GM12878 (cell line): Measurements from ENCODE around the gene ARHGEF25.

ENCODE experiments used
- ATF2 ChIP-seq: IDR thresholded peaks from 2 replicates; pipeline ENCODE4 v1.6.1; 2012; ENCODE audit warnings: low read length, inconsistent platforms
- CBX3 ChIP-seq: fragments of 200-600 bp; sonication (generic); IDR thresholded peaks from 2 replicates; pipeline ENCODE4 v1.6.1; 2016; ENCODE audit warnings: low read depth, borderline replicate concordance
- CBX5 ChIP-seq: sonication (generic); IDR thresholded peaks from 2 replicates; pipeline ENCODE4 v1.6.1; 2016; ENCODE audit warnings: low read depth, moderate library complexity, mild to moderate bottlenecking, inconsistent platforms
- CTCF ChIP-seq, 3 experiments: IDR thresholded peaks in 2 of 3; conservative IDR thresholded peaks in 1 of 3; 2 replicates each; pipeline ENCODE4 v1.5.1; 2011; ENCODE audit warnings: low read depth in 3 of 3, low read length in 3 of 3, mild to moderate bottlenecking in 3 of 3, control low read depth in 2 of 3, moderate library complexity in 2 of 3, inconsistent platforms in 1 of 3, mixed read lengths in 1 of 3; ENCODE audit not compliant: control insufficient read depth in 2 of 3, insufficient read depth in 1 of 3; ENCODE audit errors: extremely low read depth in 1 of 3
- KAT2A ChIP-seq: conservative IDR thresholded peaks from 2 replicates; pipeline ENCODE4 v1.6.1; 2011; ENCODE audit warnings: low read depth, low read length; ENCODE audit not compliant: control insufficient read depth
- NFIC ChIP-seq: IDR thresholded peaks from 2 replicates; pipeline ENCODE4 v1.6.1; 2012; ENCODE audit warnings: low read depth, mild to moderate bottlenecking, inconsistent platforms, low read length, moderate library complexity
- POLR2A ChIP-seq: IDR thresholded peaks from 2 replicates; pipeline ENCODE4 v1.6.1; 2011; ENCODE audit warnings: low read depth, mild to moderate bottlenecking, low read length
- ZNF274 ChIP-seq: IDR thresholded peaks from one replicate; pipeline ENCODE4 v1.8.0; 2011; ENCODE audit not compliant: insufficient read length, insufficient read depth

GRCh38 chr12:57586832-57587429, 24.3 kb upstream of the ARHGEF25 start:
- TF ChIP-seq CBX5 (no peak), NFIC (no peak), KAT2A (no peak), CBX3 (no peak), CTCF (IDR thresholded peaks at IDR 0.05 in 2 of 3, conservative IDR thresholded peaks at IDR 0.05 in 1 of 3; ENCODE audit: control insufficient read depth in 2 of 3, extremely low read depth in 1 of 3, insufficient read depth in 1 of 3, low read depth in 3 of 3, low read length in 3 of 3) (no peak), ZNF274 (no peak), POLR2A (no peak), ATF2 (no peak)
